ENCODE data around the gene CNTN2.

- TF ChIP-seq, protein P1, sequence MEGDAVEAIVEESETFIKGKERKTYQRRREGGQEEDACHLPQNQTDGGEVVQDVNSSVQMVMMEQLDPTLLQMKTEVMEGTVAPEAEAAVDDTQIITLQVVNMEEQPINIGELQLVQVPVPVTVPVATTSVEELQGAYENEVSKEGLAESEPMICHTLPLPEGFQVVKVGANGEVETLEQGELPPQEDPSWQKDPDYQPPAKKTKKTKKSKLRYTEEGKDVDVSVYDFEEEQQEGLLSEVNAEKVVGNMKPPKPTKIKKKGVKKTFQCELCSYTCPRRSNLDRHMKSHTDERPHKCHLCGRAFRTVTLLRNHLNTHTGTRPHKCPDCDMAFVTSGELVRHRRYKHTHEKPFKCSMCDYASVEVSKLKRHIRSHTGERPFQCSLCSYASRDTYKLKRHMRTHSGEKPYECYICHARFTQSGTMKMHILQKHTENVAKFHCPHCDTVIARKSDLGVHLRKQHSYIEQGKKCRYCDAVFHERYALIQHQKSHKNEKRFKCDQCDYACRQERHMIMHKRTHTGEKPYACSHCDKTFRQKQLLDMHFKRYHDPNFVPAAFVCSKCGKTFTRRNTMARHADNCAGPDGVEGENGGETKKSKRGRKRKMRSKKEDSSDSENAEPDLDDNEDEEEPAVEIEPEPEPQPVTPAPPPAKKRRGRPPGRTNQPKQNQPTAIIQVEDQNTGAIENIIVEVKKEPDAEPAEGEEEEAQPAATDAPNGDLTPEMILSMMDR (IDR thresholded peaks at IDR 0.05), result no peak
- TF ChIP-seq POLR2A (IDR thresholded peaks at IDR 0.05), result no peak
These were observed 26.4 kb upstream of the CNTN2 start for GRCh38 chr1:205016584-205016983.
